GM12872 (cell line): ENCODE results near the gene FOXK2.
A peak's percentile ranks its signal among the peaks of the same experiment; 100 is the strongest.

ENCODE experiments used
- CTCF ChIP-seq: IDR thresholded peaks from 3 replicates; pipeline ENCODE4 v1.5.1; 2011; ENCODE audit warnings: low read depth, mild to moderate bottlenecking, low read length, moderate library complexity; ENCODE audit not compliant: insufficient read depth

Gene FOXK2

GRCh38 chr17:82551779-82552457 is 32.4 kb downstream of the FOXK2 start:
- peak; percentile 91 for TF ChIP-seq CTCF

DNA sequence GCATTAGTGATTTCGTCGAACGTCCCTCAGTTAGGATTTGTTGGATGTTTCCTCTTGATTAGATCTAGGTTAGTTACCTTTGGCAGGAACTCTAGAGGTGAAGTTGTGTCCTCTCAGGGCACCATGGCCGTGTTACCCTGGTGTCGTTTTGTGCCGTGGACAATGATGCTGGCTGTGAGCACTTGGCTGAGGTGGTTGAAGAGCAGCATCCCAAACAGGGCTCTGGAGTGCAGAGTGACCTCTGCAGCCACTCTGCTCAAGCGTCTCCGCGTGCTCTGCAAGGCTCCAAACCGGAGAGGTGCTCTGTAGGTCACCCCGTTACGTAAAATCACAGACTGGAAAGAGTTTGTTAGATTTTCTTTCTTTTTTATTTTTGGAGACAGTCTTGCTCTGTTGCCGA is 33.0 kb downstream of the FOXK2 start:
- TF ChIP-seq CTCF: no peak

GRCh38 chr17:82553210-82553930 is 33.8 kb downstream of the FOXK2 start:
- no peak for TF ChIP-seq CTCF

GRCh38 chr17:82559566-82560251 is 40.2 kb downstream of the FOXK2 start:
- no peak for TF ChIP-seq CTCF

GRCh38 chr17:82560252-82560642 is 40.7 kb downstream of the FOXK2 start:
- TF ChIP-seq CTCF: no peak

DNA sequence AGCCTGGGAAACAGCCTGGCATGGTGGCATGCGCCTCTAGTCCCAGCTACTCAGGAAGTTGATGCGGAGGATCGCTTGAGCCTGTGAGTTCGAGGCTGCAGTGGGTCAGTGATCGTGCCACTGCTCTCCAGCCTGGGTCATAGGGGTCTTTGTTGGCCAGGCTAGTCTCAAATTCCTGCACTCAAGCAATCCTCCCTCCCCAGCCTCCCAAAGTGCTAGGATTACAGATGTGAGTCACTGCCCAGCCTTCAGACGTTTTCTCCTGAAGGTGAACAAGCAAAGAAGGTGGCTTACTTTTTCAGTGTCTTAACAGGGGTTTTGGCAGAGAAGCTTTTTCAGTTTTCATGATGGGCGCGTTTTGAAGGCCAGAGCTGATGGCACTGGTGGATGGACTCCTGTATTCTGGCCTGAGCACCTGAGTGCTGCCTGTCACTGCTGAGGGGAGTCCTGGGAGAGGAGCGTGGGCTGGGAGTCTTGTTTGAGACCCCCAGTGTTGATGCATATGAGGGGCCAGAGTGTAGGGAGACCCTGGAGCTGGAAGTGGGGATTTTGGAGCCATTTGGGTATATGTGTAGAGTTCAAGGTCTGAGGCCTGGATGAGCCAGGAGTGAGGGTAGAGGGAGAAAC is 41.4 kb downstream of the FOXK2 start:
- TF ChIP-seq CTCF: no peak

GRCh38 chr17:82561429-82562035 is 42.0 kb downstream of the FOXK2 start:
- TF ChIP-seq CTCF: no peak
